Ishikawa (cell line): ENCODE data around the gene RAN.

ENCODE experiments used
- CEBPB ChIP-seq: IDR thresholded peaks from 2 replicates; pipeline ENCODE4 v1.6.1; 2012
- CREB1 ChIP-seq: IDR thresholded peaks from 2 replicates; pipeline ENCODE4 v1.6.1; 2012; ENCODE audit warnings: low read depth
- EGR1 ChIP-seq: IDR thresholded peaks from 2 replicates; pipeline ENCODE4 v1.6.1; 2012
- EP300 ChIP-seq: IDR thresholded peaks from 2 replicates; pipeline ENCODE4 v1.6.1; 2012; ENCODE audit warnings: borderline replicate concordance
- FOXM1 ChIP-seq: IDR thresholded peaks from 2 replicates; pipeline ENCODE4 v1.6.1; 2012; ENCODE audit warnings: low read depth, borderline replicate concordance
- NFIC ChIP-seq: IDR thresholded peaks from 2 replicates; pipeline ENCODE4 v1.6.1; 2012
- RAD21 ChIP-seq: IDR thresholded peaks from 2 replicates; pipeline ENCODE4 v1.6.1; 2012; ENCODE audit warnings: low read depth
- TAF1 ChIP-seq: IDR thresholded peaks from 2 replicates; pipeline ENCODE4 v1.6.1; 2012; ENCODE audit warnings: low read depth, mild to moderate bottlenecking
- TCF12 ChIP-seq: IDR thresholded peaks from 2 replicates; pipeline ENCODE4 v1.6.1; 2012; ENCODE audit warnings: low read depth
- TEAD4 ChIP-seq: IDR thresholded peaks from 2 replicates; pipeline ENCODE4 v1.6.1; 2012
- YY1 ChIP-seq: IDR thresholded peaks from 2 replicates; pipeline ENCODE4 v1.6.1; 2012; ENCODE audit warnings: low read depth
- ZBTB7A ChIP-seq: IDR thresholded peaks from 2 replicates; pipeline ENCODE4 v1.6.1; 2012; ENCODE audit warnings: low read depth
- TF ChIP-seq, protein P1 (sequence below): IDR thresholded peaks from 2 replicates; pipeline ENCODE4 v1.6.1; 2012; ENCODE audit warnings: low read depth, mild to moderate bottlenecking
- TF ChIP-seq, protein P2 (sequence below): IDR thresholded peaks from 2 replicates; pipeline ENCODE4 v1.6.1; 2012
- TF ChIP-seq, protein P3 (sequence below): IDR thresholded peaks from 2 replicates; pipeline ENCODE4 v1.6.1; 2012

The RAN gene

DNA sequence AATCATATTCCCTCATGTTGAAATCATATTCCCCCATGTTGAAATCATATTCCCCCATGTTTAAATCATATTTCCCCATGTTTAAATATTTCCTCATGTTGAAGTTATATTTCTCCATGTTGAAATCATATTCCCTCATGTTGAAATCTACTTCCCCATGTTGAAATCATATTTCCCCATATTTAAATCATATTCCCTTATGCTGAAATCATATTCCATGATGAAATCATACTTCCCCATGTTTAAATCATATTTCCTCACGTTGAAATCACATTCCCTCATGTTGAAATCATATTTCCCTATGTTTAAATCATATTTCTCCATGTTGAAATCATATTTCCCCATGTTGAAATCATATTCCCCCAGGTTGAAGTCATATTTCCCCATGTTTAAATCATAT is 47.2 kb downstream of the RAN start:
- TF ChIP-seq YY1 (no peak), NFIC (no peak), FOXM1 (no peak), EP300 (no peak), ZBTB7A (no peak)

DNA sequence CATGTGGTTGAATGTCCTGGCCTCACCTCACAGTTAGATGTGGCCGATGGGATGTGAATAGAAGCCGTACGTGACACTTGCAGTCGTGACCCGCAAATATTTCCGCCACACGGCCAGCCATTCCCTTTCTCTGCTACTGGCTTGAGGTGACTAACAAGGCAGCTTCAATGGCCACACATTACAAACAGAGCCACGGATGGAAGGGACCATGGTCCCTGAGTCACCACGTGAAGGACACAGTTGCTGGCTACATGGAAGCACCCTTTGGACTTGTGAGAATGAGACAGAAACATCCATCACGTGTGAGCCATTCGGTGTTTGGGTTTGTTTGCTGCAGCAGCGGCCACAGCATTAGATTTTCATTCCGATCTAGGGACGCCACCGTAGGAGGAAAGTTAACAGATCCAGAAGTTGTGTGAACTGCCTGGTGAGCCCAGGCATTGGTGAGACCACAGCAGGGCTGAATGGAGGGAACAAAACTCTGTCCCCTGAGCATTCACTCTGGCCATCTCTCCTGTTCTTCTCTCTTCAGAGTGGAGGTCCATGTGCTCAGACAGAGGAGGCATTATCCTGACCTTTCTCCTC is 48.3 kb downstream of the RAN start:
- TF ChIP-seq NFIC (no peak), YY1 (no peak), EP300 (no peak), EGR1 (no peak), TCF12 (no peak), TAF1 (no peak), RAD21 (no peak), ZBTB7A (no peak), CEBPB (no peak), CREB1 (no peak), TEAD4 (no peak)
- TF ChIP-seq, protein P1, sequence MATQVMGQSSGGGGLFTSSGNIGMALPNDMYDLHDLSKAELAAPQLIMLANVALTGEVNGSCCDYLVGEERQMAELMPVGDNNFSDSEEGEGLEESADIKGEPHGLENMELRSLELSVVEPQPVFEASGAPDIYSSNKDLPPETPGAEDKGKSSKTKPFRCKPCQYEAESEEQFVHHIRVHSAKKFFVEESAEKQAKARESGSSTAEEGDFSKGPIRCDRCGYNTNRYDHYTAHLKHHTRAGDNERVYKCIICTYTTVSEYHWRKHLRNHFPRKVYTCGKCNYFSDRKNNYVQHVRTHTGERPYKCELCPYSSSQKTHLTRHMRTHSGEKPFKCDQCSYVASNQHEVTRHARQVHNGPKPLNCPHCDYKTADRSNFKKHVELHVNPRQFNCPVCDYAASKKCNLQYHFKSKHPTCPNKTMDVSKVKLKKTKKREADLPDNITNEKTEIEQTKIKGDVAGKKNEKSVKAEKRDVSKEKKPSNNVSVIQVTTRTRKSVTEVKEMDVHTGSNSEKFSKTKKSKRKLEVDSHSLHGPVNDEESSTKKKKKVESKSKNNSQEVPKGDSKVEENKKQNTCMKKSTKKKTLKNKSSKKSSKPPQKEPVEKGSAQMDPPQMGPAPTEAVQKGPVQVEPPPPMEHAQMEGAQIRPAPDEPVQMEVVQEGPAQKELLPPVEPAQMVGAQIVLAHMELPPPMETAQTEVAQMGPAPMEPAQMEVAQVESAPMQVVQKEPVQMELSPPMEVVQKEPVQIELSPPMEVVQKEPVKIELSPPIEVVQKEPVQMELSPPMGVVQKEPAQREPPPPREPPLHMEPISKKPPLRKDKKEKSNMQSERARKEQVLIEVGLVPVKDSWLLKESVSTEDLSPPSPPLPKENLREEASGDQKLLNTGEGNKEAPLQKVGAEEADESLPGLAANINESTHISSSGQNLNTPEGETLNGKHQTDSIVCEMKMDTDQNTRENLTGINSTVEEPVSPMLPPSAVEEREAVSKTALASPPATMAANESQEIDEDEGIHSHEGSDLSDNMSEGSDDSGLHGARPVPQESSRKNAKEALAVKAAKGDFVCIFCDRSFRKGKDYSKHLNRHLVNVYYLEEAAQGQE, result no peak
- TF ChIP-seq, protein P2, sequence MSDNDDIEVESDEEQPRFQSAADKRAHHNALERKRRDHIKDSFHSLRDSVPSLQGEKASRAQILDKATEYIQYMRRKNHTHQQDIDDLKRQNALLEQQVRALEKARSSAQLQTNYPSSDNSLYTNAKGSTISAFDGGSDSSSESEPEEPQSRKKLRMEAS, result no peak

DNA sequence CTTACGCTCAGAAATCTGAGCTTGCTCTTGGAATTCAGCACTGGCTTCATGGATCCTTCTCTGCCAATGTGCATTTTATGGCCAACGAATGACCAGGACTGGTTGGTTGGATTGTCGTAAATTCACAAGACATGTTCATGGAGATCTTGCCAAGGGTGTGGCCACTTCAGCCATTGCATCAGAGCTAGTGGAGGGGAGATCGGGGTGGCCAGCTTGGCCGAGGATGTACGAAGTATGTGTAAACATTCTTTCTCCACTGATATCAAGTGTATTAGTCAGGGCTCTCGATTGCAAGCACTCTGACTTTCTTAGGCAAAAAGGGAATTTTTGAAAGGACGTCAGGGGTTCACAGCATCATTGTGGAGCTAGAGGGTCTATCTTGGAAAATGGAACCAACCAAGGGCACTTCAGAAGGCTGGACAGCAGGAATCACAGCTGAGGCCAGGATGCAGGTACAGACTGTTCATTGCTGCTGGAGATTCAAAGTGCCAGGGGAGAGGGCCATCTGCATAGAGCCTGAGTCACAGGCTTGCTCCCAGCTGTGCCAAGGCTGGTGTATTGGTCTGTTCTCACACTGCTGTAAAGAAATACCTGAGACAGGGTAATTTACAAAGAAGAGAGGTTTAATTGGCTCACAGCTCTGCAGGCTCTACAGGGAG is 49.0 kb downstream of the RAN start:
- TF ChIP-seq, protein P1, result no peak
- TF ChIP-seq NFIC (no peak), FOXM1 (no peak), ZBTB7A (no peak), EGR1 (no peak), CEBPB (no peak), YY1 (no peak), TEAD4 (no peak), TCF12 (no peak), EP300 (no peak), CREB1 (no peak), RAD21 (no peak), TAF1 (no peak)
- TF ChIP-seq, protein P3, sequence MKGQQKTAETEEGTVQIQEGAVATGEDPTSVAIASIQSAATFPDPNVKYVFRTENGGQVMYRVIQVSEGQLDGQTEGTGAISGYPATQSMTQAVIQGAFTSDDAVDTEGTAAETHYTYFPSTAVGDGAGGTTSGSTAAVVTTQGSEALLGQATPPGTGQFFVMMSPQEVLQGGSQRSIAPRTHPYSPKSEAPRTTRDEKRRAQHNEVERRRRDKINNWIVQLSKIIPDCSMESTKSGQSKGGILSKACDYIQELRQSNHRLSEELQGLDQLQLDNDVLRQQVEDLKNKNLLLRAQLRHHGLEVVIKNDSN, result no peak
- TF ChIP-seq, protein P2, result no peak

DNA sequence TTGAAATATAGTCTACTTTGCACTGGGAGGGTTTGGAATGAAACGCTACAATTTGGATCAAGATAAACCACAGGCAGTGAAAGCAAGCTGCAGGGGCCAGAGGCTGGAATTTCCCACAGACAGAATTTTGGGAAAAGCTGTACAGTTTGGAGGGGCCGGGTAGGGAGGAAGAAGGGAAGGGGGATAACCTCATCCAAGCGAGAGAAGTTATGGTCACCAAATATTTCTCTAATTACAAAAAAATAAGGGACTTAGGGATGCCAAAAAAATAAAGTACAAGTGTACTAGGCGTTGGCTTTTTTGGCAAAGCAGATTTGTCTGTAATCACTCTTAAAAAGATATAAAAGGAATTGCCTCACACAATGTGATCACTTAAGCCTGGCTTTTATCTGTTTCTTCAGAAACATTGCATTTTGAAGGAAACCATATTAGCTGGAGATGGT is 50.7 kb downstream of the RAN start:
- TF ChIP-seq EP300 (no peak), TCF12 (no peak), NFIC (no peak), CREB1 (no peak), ZBTB7A (no peak), RAD21 (no peak), FOXM1 (no peak)
- TF ChIP-seq, protein P1, result no peak
- TF ChIP-seq, protein P2, result no peak
